Measurements from ENCODE around the gene R3HCC1L. TPM values are rescaled to one million over a fixed set of nuclear protein-coding genes. Genes with fewer than 3 reads are reported as not detected.
A peak's percentile ranks its signal among the peaks of the same experiment; 100 is the strongest.

R3HCC1L gene
- polyA plus RNA-seq, 1 donor, result 12.8 TPM

- DNase-seq, result no peak
Observed at GRCh38 chr10:98262571-98262970, 128.1 kb downstream of the R3HCC1L start.

- DNase-seq, result no peak
Observed at GRCh38 chr10:98263088-98263487, 128.6 kb downstream of the R3HCC1L start.

GRCh38 chr10:98264378-98265065, 130.1 kb downstream of the R3HCC1L start:
- DNase-seq, result no peak

GRCh38 chr10:98265403-98266378, 131.2 kb downstream of the R3HCC1L start:
- DNase-seq, result no peak

GRCh38 chr10:98266647-98267046, 132.2 kb downstream of the R3HCC1L start:
- DNase-seq, result no peak

GRCh38 chr10:98267069-98267893, 132.8 kb downstream of the R3HCC1L start:
- DNase-seq, result no peak

- DNase-seq, result peak; percentile 46
Observed at GRCh38 chr10:98267894-98268693, 133.6 kb downstream of the R3HCC1L start, which contains the start of gene LOXL4. Gene LOXL4, minus strand, starts transcription at chr10:98268194. Its CDS starts 5,175 bp downstream, at chr10:98263019.

GRCh38 chr10:98268694-98269431, 134.4 kb downstream of the R3HCC1L start:
- DNase-seq, result no peak

GRCh38 chr10:98269435-98269912, 135.0 kb downstream of the R3HCC1L start:
- peak; percentile 36 for DNase-seq

GRCh38 chr10:98270073-98270740, 135.8 kb downstream of the R3HCC1L start:
- no peak for DNase-seq

- DNase-seq, result no peak
Observed at GRCh38 chr10:98270786-98271185, 136.3 kb downstream of the R3HCC1L start.

GRCh38 chr10:98272245-98272644, 137.8 kb downstream of the R3HCC1L start:
- no peak for DNase-seq

GRCh38 chr10:98272656-98273055, 138.2 kb downstream of the R3HCC1L start:
- DNase-seq, result no peak

GRCh38 chr10:98273057-98273850, 138.8 kb downstream of the R3HCC1L start:
- DNase-seq, result no peak

GRCh38 chr10:98274562-98274961, 140.1 kb downstream of the R3HCC1L start:
- DNase-seq, result no peak

GRCh38 chr10:98276311-98276710, 141.9 kb downstream of the R3HCC1L start:
- no peak for DNase-seq

- no peak for DNase-seq
Observed at GRCh38 chr10:98285416-98285815, 151.0 kb downstream of the R3HCC1L start.

- no peak for DNase-seq
Observed at GRCh38 chr10:98286419-98286818, 152.0 kb downstream of the R3HCC1L start.

GRCh38 chr10:98287321-98287720, 152.9 kb downstream of the R3HCC1L start:
- DNase-seq, result no peak

All from hindlimb muscle (tissue), 1 donor.